Mucosa of stomach (tissue), 1 donor: Measurements from ENCODE around the gene ATG7.
"Not testable (repeated sequence)": the region's sequence is repeated elsewhere in the genome, so short reads cannot be mapped to it uniquely, and the experiment has no call there.

ENCODE experiments used
- H3K27me3 ChIP-seq: one replicate; pipeline ENCODE4 v1.7.0; 2013; ENCODE audit warnings: mild to moderate bottlenecking, low read length; ENCODE audit not compliant: control insufficient read depth, insufficient read depth
- H3K36me3 ChIP-seq: one replicate; pipeline ENCODE4 v1.7.0; 2013; ENCODE audit warnings: low read length; ENCODE audit not compliant: control insufficient read depth, insufficient read depth
- H3K4me1 ChIP-seq: one replicate; pipeline ENCODE4 v1.7.0; 2013; ENCODE audit warnings: mild to moderate bottlenecking, low read length; ENCODE audit not compliant: control insufficient read depth, insufficient read depth
- H3K4me3 ChIP-seq: one replicate; pipeline ENCODE4 v1.7.0; 2013; ENCODE audit warnings: low read length
- H3K9ac ChIP-seq: one replicate; pipeline ENCODE4 v1.7.0; 2013; ENCODE audit warnings: mild to moderate bottlenecking, low read length, moderate library complexity
- H3K9me3 ChIP-seq: one replicate; pipeline ENCODE4 v1.7.0; 2013; ENCODE audit warnings: mild to moderate bottlenecking, low read length, moderate library complexity; ENCODE audit not compliant: control insufficient read depth
- donor health status: Pancreatic carcinoma.

ATG7 gene

GRCh38 chr3:11568503-11569155 is 296.4 kb downstream of the ATG7 start:
- Histone ChIP-seq H3K4me1 (peaks cover 20% of the 10 kb centered on the region), H3K9ac (peak overlapping the region; percentile 45), H3K4me3 (no peak overlapping the region), H3K36me3 (no peaks in the 10 kb centered on the region), H3K9me3 (no peaks in the 10 kb centered on the region), H3K27me3 (no peaks in the 10 kb centered on the region)

GRCh38 chr3:11569156-11569741 is 297.1 kb downstream of the ATG7 start:
- Histone ChIP-seq H3K9ac (peak overlapping the region; percentile 45), H3K4me3 (no peak overlapping the region), H3K27me3 (no peaks in the 10 kb centered on the region), H3K9me3 (no peaks in the 10 kb centered on the region), H3K4me1 (peaks cover 20% of the 10 kb centered on the region), H3K36me3 (no peaks in the 10 kb centered on the region)

DNA sequence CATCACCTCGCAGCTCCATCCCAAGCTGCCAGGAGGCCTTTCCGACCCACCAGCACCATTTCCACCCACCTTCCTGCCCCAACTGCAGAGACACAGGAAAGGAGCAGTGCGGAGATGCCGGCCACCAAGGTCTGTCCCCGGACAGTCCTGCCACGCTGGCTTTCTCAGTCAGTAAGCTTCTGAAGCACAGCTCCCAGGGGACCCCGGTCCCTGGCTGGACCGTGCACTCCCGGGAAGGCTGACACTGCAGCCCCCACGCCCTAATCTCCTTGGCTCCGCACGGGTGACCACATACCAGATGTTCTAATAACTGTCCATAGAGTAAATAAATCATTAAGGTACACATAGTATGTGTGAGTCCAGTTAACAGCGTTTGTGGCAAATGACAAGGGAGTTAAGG is 298.1 kb downstream of the ATG7 start:
- Histone ChIP-seq H3K4me3 (no peak overlapping the region), H3K4me1 (peaks cover 20% of the 10 kb centered on the region), H3K36me3 (no peaks in the 10 kb centered on the region), H3K9ac (no peak overlapping the region), H3K9me3 (no peaks in the 10 kb centered on the region), H3K27me3 (no peaks in the 10 kb centered on the region)

DNA sequence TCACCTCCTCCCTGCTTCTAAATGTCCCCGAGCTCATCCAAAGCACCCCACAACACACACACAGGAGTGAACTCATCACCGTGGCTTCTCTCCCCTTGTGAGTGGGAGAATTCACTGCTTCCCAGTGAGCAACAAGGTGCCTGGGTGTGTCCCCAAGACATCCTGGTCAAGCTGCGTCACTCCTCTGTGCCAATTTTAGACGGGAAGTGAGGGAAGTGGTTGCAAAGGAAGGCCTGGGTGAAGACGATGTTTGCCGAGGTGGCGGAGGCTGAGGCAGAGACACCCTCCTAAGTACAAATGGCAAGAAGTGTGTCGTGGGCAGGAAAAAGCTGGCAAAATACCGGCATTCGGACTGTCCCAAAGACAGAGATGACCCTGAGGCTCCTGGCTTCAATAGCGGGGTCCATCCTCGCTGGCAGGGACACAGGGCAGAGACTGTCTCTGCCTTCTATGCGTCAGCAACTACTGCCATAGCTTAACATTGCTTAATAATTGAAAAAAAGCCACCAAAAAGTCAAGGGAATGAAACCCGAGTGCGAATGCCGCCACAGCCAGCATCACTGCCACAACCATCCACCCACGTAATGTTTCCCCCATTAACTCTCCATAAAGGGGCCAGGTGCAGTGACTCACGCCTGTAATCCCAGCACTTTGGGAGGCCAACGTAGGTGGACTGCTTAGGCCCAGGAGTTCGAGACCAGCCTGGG is 298.7 kb downstream of the ATG7 start:
- Histone ChIP-seq H3K9me3 (no peaks in the 10 kb centered on the region), H3K4me3 (no peak overlapping the region), H3K27me3 (no peaks in the 10 kb centered on the region), H3K4me1 (peaks cover 20% of the 10 kb centered on the region), H3K9ac (no peak overlapping the region), H3K36me3 (no peaks in the 10 kb centered on the region)

- not testable (repeated sequence) for H3K9me3 ChIP-seq, H3K36me3 ChIP-seq, H3K4me3 ChIP-seq, H3K27me3 ChIP-seq, H3K9ac ChIP-seq
- peaks cover 20% of the 10 kb centered on the region for H3K4me1 ChIP-seq
Observed at GRCh38 chr3:11572660-11573059, 300.5 kb downstream of the ATG7 start.

- Histone ChIP-seq H3K4me1 (peaks cover 6% of the 10 kb centered on the region), H3K9ac (no peak overlapping the region)
Observed at GRCh38 chr3:11574981-11575669, 302.9 kb downstream of the ATG7 start.

GRCh38 chr3:11575677-11576076 is 303.5 kb downstream of the ATG7 start:
- no peak overlapping the region for H3K4me3 ChIP-seq
- no peak overlapping the region for H3K9ac ChIP-seq
- no peaks in the 10 kb centered on the region for H3K36me3 ChIP-seq
- H3K27me3 ChIP-seq = no peaks in the 10 kb centered on the region
- H3K4me1 ChIP-seq = peaks cover 4% of the 10 kb centered on the region
- H3K9me3 ChIP-seq = no peaks in the 10 kb centered on the region

More at GRCh38 chr3:11574981-11575669, 302.9 kb downstream of the ATG7 start:
- Histone ChIP-seq H3K9me3 (no peaks in the 10 kb centered on the region), H3K27me3 (no peaks in the 10 kb centered on the region), H3K4me3 (no peak overlapping the region), H3K36me3 (no peaks in the 10 kb centered on the region)

DNA sequence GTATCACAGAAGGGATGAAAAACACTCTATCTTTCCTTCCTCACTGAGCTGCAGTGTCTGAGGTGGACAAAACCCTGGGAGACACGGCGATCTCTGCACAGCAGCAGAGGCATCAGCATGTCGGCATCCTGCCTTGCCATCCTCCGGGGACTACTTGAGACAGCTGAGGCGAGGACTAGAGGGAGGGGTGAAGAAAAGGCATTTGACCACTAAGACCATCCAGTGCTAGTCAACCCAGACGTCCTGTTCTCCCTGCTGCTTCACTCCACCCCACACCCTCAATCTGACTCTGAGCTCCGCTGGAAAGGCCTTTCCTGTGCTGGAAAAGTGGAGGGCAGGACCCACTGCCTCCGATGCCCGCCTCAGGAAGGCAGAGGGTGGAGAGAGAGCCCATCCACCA is 304.3 kb downstream of the ATG7 start:
- H3K4me1 ChIP-seq = peaks cover 4% of the 10 kb centered on the region
- no peaks in the 10 kb centered on the region for H3K9me3 ChIP-seq
- H3K4me3 ChIP-seq = no peak overlapping the region
- no peaks in the 10 kb centered on the region for H3K36me3 ChIP-seq
- no peaks in the 10 kb centered on the region for H3K27me3 ChIP-seq
- no peak overlapping the region for H3K9ac ChIP-seq

DNA sequence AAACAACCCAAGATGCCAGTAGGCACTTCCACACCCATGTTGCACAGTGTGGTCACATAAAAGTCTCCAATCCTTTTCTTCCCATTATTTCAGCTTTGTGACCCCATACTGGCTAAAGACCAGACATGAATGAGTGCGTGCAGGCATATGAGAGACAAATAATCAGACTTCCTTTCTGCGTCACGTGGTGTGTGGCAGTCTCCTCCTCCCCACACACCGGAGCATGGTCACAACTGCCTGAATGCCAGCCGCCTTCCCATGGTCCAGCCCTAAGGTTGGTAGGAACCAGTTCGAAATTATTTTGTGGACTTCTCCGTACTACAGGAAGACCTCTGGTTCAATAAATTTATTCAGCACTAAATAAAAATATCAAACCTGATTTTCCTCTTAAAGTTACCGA is 306.0 kb downstream of the ATG7 start:
- H3K27me3 ChIP-seq = no peaks in the 10 kb centered on the region
- H3K9me3 ChIP-seq = no peaks in the 10 kb centered on the region
- H3K4me3 ChIP-seq = no peak overlapping the region
- H3K4me1 ChIP-seq = peaks cover 21% of the 10 kb centered on the region
- H3K9ac ChIP-seq = no peak overlapping the region
- no peaks in the 10 kb centered on the region for H3K36me3 ChIP-seq

DNA sequence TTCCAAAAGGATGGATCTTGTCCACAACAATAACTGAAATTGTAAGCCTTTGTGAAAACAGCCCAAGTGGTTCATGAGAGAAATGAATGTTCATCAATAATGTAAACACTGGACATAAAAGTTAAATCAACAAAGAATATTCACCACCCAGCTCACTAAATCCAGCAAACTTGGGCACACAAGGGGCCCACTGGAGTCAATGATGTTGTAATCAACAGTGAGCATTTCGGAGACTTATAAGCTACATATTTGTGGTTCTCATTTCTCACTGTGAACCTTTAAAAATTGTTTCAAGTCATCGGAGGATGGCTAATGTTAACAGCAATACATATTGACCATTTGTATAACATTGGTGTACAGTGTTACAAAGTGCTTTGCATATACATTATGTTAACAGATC is 308.4 kb downstream of the ATG7 start:
- no peaks in the 10 kb centered on the region for H3K36me3 ChIP-seq
- H3K9me3 ChIP-seq = no peaks in the 10 kb centered on the region
- no peaks in the 10 kb centered on the region for H3K27me3 ChIP-seq
- no peak overlapping the region for H3K9ac ChIP-seq
- H3K4me3 ChIP-seq = no peak overlapping the region
- peaks cover 26% of the 10 kb centered on the region for H3K4me1 ChIP-seq

- Histone ChIP-seq H3K9ac (no peak overlapping the region), H3K9me3 (no peaks in the 10 kb centered on the region), H3K27me3 (no peaks in the 10 kb centered on the region), H3K4me3 (no peak overlapping the region), H3K4me1 (peaks cover 26% of the 10 kb centered on the region), H3K36me3 (no peaks in the 10 kb centered on the region)
Observed at GRCh38 chr3:11581237-11582190, 309.3 kb downstream of the ATG7 start.
